GM19238 (cell line): Measurements from ENCODE around the gene ECE1.

Experiments
- DNase-seq: peaks from one replicate; pipeline ENCODE4 v3.0.0; 2011; ENCODE audit warnings: low spot score; ENCODE audit not compliant: insufficient read length

ECE1 gene

DNA sequence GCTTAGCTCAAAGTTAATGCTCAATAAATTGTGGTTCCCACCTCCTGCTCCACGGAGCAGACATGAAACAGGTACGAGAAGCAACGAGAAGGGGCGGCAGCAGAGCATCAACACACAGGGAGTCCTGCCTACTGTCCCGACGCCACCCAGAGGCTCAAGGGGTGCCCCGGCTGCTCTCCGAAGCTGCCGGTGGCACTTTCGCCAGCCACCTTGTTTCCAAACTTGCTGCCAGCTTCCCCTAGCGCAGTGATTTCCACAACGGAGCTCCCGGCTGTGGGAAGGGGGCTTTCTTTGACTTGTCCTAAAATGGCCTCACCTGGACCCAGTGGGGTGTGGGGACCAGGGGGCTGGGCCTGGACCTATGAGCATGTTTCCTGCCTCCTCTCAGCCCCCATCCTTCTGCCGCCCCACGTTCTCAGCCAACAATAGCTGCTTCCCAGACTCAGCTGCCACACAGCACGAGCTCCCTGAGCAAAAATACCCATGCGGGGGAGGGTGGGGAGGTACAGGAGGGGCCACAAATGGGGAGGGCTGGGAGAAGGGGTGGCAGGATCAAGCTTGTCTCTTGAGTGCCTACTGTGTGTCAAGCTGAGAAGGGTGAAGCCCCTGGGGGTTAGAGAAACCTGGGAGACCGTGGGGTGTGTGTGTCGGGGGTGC is 35.6 kb upstream of the ECE1 start:
- no peak for DNase-seq

DNA sequence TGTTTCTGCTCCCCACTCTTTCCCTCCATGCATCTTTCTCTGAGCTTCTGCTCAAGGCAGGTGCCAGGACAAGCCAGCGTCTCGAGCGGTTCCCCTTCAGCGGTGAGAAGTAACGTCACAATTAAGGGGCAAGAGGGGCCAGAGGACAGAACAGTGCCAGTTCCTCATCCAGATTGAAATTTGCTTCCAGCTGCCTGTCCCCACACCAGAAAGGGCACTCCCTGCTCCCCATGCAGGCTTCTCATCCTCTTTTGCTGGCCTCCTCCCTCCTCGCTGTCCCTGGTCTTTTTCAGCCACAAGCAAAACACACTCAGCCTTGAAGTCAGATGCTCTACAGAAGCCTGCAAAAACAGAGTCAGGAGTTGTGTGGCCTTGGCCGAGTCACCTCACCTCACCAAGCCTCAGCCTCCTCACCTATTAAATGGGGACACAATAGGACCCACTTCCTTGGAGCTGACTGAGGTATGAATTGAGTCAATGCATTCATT is 35.0 kb upstream of the ECE1 start:
- no peak for DNase-seq

DNA sequence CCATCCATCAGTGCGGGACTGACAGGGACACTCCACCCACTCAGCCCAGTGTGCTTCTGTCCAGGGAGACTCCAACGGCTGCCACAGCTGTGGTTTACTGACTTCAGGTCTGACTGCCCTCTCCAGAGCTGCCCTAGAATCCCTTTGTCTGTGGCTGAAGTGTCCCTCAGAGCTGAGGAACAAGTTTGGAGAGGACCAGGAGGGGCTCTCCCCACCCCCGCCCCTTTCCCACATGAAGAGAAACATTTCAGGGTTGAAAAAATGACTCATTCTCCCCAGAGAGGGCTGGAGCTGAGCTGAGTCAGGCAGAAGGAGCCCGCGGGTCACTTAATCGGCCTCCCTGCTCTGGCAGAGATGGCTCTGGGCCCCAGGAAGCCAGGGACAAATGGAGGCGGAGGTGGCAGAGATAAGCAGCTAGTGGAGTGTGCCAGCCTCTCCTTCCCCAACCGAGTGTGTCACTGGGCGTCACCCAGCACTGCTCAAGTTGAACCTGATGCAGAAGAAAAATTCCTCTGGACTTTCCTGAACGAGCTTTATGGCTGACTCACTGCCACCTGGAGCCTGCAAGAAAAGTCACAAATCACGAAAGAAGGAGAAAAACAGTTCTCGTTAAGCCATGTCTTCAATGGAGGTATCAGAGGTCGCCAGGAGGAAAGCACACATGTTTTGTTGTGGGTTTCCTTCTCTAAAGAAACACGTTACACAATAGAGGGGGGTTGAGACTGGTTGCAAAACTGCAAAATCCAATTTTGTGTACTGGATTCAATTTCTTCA is 34.3 kb upstream of the ECE1 start:
- no peak for DNase-seq

- no peak for DNase-seq
Observed at GRCh38 chr1:21323091-21323490, 32.8 kb upstream of the ECE1 start.

DNA sequence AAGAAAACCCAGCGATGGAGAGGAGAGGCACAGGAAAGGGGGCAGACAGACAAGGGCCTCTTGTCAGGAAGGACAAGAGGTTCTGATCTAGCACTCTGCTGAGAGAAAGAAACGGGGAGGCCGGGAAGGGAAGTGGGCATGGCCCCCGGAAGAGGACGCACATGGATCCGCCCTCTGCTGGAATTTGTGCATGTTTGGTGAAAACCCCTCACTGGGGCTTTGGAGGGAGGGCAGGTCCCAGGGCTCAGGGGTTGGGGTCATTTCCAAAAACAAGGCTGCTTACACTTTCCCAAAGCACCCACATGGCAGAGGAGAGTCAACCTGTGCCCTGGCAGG is 32.4 kb upstream of the ECE1 start:
- DNase-seq = no peak

- no peak for DNase-seq
Observed at GRCh38 chr1:21321963-21322680, 31.9 kb upstream of the ECE1 start.

GRCh38 chr1:21320410-21321108 is 30.3 kb upstream of the ECE1 start:
- DNase-seq = no peak

DNA sequence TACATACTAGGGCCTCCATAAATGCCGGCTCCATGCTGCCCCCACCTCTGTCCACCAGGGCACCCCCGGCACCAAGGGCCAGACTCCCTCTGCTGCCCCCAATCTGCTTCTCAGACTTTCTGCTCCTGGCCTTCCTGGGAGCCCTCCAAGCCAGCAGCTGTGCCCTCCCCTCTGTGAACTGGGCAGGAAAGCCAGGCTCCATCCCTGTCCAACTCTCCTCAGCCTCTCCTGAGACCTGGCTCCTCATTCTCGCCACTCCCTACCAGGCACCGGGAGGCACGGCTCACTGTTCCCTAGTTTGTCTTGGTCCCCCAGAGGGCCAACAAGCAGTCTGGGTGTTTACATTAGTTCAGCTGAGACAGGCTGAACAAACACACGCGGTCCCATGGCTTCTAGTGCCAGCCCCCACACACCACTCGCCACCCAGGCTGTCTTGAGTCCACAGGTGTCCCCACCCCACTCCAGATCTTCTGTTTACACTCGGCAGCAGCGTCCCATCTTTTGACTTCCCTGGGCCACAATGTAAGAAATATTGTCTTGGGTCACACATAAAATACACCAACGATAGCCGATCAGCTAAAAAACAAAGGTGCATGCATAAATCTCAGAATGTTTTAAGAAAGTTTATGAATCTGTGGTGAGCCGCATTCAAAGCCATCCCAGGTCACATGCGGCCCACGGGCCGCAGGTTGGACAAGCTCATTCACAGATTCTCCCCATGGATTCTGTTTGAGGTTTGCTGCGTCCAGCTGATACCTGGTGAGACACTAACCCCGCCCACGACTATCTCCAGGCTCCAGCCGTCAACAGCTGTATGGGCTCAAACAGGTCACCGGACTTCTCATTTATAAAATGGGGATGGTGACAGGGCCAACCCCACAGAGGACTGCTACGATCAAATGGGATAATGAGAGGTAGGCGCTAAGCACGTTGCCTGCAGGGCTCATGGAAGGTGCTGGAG is 29.5 kb upstream of the ECE1 start:
- no peak for DNase-seq

DNA sequence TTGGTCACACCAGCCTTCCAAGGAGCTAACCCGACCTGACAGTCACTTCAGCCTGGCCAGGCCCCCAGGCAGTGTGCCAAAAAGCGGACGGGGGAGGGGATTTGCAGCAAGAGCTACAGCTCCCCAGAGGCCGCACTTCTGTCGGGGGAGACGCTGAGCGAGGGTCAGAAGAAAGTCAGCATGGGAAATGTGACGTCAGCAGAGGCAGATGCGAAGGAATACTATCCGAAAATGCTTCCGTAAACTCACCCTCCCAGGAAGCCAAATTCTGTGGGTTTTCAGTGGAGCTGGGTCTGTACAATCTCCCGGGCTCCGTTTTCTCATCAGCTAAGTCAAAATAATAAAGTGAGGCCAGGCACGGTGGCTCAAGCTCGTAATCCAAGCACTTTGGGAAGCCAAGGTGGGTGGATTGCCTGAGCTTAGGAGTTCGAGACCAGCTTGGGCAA is 28.5 kb upstream of the ECE1 start:
- no peak for DNase-seq

GRCh38 chr1:21318057-21318713 is 27.9 kb upstream of the ECE1 start:
- DNase-seq = no peak

DNA sequence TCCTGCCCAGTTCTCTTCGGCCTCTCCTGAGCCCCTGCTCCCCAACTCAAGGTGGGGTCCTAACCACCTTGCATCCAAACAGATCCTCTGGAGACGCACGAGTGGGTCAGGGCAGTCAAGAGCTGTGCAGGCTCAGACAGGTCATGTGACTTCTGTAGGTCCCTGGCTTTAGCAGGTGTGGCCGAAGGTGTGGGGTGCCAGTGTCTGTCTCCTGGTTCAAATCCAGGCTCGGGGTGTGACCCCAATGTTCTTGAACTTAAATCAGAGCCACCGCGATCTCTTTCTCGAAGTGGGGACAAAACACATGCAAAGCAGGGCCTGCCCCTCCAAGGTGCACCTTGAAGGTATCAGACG is 27.4 kb upstream of the ECE1 start:
- no peak for DNase-seq

GRCh38 chr1:21317035-21317689 is 26.9 kb upstream of the ECE1 start:
- no peak for DNase-seq

GRCh38 chr1:21314743-21315396 is 24.6 kb upstream of the ECE1 start:
- no peak for DNase-seq

- no peak for DNase-seq
Observed at GRCh38 chr1:21313886-21314721, 23.8 kb upstream of the ECE1 start.

DNA sequence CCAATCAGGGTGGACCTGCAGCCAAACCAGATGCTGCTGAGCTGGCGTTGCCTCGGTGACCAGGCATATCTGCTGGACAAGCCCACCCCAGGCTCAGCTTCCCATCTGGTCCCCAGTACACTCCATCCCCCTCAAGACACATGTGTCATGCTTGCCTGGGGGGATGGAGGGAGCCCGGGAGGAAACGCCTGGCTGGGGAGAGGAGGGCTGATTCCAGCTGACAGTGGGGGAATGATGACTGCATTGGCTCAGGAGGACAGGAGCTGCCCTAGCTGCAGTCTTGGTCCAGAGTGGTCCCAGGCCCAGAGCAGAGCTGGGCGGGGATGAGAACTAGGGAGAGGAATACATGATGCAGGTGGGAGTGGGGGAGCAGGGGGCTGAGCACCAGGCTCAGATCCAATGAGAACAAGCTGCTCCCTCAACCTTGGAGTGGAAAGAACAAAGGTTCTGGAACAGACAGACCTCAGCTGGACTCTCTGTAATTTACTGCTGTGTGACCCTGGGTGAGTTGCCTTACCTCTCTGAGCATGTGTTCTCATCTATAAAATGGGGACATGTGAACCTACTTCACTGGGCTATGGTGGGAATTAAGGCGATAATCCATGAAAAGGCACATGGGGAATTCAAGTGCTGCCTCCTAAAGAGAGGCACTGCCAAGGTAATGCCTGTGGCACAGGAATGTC is 23.1 kb upstream of the ECE1 start:
- no peak for DNase-seq

DNA sequence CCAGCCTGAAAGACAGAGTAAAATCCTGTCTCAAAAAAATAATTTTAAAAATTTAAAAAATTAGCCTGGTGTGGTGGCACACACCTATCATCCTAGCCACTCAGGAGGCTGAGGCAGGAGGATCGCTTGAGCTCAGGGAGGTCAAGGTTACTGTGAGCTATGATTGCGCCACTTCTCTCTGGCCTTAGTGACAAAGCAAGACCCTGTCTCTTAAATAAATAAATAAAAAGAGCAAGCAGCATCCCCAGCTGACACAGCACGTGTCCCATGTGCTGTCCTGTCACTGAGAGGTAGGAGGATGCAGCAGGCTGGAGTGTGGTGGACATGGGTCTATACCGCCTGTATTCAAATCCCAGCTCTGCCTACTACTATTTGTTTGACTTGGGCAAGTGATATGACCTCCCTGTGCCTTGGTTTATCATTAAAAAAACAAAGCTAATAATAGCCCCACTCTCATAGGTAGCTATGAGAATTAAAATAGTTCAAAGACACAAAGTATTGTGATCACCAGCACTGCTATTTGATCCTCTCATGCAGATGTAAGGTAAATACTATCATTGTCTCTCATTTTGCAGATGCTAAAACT is 22.2 kb upstream of the ECE1 start:
- no peak for DNase-seq

DNA sequence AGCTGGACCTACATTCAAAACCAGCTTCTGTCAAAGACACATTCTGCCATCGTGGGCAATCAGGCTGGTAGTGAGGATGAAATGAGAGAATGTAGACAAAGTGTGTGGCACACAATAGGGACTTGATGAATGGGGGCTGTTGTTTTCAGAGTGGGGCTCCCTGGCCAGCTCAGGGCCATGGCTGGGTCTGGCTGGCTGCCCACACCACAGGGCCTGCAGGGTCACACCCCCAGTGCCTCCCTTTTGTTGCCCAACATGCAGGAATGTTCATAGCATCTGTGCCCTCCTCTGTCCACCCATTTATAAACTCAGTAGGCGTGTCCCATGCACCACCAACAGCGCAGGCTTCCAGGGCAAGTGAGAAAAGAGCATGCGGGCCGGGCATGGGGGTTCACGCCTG is 20.8 kb upstream of the ECE1 start:
- DNase-seq = no peak
